HG03108 (cell line): ENCODE data around the gene ST3GAL5.
"Not testable (repeated sequence)": the region's sequence is repeated elsewhere in the genome, so short reads cannot be mapped to it uniquely, and the experiment has no call there.

Experiments used
- ATAC-seq: cut with Tn5 transposase; IDR thresholded peaks from one replicate; pipeline ENCODE4 v1.9.1; 2021; ENCODE audit warnings: moderate library complexity; ENCODE audit not compliant: unreplicated experiment

The ST3GAL5 gene

DNA sequence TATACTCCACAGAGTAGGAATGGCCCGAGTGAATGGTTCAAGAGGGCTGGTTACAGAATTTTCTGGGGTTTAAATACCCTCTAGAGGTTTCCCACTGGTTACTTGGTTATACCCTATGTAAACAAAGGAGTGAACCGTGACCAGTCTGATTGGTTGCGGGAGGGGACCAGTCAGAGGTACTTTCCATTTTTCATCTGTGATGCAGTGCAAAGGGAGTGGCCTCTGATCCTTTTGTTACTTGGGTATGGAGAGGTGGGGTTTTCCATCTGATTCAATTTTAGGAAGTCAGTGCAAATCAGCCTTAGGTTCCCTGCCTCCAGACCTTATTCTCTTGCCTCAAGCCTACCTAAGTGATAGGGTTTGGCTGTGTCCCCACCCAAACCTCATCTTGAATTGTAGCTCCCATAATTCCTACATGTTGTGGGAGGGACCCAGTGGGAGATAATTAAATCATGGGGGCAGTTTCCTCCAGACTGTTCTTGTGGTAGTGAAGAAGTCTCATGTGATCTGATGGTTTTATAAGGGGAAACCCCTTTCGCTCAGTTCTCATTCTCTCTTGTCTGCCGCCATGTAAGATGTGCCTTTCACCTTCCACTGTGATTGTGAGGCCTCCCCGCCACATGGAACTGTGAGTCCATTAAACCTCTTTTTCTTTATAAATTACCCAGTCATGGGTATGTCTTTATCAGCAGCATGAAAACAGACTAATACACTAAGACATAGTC is 5.9 kb upstream of the ST3GAL5 start:
- not testable (repeated sequence) for ATAC-seq

DNA sequence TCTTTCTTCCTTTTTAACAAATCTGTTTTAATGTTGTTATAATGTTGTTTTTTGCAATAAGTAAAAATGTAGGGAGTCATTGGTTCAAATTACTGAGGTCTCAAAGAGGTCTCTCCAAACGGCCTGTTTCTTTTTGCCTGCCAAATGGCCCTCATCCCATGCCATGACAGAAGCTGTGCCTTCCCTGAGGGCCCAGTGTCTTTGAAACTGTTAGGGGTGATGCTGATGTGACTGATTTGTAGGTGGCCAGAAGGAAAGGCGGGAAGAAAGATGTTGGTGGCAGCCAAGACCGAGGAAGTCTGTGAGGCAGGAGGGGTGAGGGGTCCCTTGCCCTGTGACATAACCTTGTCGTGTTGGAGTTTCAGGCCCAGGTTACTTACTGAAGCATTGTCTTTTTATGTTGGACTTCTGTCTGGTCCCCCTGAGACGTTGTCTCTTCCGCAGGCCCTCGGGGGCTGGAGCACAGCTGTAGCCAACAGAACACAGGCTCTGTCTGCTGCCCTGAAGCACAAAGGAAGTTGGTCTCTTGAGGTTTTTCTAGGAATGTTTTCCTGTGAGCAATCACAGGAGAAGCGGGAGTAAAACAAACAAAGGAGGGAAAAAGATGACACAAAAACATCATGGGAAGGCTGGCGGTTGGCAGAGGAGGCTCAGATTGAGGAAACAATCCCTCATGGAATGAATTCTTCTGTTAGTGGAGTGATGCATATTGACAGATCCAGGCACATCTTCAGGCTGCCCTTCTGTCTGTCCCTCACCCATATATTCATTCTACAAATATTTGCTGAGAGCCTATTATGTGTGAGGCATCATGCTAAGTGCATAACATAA is 4.9 kb upstream of the ST3GAL5 start:
- ATAC-seq = no peak

DNA sequence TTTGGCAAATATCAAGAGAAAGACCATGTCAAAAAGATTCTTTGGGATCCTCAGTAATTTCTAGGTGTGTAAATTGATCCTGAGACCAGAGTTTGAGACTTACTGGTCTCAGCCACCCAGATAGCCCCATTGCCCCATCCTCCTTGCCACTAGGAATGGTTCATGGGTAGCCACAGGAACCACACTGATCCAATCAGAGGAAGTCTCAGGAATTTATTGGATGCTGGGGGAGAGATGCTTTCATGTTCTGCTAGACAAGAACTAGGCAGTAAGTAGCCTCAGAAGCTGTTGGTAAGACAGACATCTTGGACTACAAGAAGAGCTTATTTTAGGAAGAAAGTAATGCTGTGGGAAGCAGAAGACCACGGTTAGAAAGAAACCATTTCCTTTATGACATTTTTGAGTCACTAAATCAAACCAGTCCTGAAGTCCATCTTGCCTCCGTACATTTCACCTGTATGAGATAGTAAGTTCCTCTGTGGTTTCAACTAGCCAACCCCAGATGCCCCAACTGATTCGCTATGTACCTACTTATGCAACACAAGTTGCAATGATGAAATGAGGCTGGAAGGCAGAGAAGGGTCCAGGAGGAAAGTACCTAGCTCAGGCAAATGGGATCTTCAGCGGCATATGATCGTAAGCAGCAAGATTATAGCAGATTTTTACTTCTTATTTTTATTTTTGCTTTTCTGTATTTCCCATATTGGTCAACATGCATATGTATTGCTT is 3.6 kb upstream of the ST3GAL5 start:
- no peak for ATAC-seq

DNA sequence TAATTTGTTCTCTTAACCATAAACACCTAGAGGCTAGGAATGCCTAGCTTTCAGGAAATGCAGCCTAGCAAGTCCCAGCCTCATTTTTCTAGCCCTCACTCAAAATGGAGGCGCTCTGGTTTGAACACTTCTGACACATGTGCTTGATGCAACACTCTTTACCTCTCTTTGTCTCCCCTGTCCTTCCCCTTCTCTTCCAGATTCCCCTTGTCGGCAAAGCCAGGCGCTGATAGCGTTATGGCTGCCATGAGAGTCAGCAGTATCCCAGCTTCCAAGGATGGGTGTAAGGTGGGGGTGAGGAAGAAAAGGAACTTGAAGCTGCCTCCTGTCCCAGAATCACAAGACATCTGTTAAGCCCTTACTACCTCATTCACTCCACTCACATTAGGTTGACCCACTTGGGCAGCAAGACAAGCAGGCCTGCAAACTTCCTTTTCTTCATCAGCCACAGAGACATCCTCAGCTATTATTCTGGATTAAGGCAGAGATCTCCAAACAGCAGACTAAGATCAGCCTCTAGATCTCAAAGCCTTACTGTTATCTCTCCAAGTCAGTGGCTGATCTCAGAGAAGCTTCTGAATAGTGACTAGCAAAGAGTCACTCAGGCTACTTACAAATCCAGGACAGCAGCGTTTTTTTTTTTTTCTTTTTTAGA is 1.9 kb upstream of the ST3GAL5 start:
- no peak for ATAC-seq

DNA sequence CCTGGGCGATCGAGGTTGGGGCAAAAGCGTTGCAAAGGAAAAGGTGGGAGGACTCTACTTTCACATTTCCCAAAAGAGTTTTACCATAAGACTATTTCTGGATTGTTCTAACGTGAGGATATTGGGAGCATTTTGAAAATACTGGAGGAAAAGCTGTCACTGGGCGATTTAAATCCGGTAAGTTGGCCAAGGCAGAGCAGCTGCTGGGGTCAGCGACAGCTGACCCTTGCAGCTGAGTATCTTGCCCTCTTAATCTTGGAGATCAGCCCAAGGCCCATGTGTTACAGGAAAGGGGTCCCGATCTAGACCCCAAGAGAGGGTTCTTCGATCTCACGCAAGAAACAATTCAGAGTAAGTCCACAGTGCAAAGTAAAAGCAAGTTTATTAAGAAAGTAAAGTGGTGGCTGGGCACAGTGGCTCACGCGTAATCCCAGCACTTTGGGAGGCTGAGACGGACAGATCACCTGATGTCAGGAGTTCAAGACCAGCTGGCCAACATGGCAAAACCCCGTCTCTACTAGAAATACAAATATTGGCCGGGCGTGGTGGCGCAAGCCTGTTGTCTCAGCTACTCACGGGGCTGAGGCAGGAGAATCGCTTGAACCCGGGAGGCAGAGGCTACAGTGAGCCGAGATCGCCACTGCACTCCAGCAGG is 964 bp upstream of the ST3GAL5 start:
- no peak for ATAC-seq

DNA sequence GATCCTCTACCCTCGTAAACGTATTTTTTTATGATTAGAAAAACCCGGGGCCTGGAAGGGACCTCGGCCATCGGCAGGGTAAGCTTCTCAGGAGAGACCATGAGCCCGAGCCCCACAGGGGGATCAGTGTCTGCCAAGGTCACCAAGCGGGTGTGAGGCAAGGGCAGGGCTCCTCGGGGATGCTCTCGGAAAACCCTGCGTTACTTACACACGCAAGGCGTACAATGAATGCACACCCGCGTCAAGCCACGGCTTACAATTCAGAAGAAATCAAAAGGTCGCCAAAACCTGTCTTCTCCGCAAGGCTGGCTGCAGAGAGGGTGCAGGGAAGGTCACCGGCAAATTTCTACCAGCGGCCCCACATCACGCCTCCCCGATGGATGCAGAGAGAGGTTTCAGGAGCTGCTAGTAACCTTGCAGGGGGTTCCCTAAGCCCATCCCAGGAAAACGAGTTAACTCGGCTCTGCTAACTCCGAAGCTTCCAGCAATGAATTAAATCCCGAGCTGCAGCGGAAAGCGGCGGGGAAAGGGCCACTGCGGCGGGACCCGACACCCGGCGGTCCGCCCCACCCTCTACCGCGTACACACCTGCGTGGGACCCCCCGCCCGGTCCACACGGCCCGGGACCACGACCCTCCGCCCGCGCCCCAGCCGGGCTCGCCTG is 638 bp downstream of the ST3GAL5 start:
- no peak for ATAC-seq

DNA sequence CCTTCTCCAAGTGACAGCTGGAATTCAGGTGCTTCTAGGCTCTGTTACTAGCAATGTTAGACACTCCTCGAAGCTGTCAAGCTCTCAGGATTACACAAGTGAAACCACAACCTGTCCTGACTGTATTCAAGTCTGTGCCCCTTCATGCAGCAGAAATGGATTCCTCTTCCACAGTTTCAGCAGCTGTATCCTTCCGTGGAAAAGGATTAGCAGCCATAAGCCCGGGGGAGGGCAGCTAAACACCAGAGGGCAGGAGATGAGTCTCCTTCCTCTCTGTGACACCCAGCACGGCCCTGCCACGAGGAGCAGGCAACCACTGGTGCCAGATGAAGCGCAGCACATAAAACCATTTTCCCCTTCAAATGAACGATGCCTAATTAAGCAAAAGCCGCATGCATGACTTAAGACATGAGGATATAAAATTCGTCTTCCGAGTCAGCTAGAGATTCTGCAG is 1.2 kb downstream of the ST3GAL5 start:
- ATAC-seq = no peak

DNA sequence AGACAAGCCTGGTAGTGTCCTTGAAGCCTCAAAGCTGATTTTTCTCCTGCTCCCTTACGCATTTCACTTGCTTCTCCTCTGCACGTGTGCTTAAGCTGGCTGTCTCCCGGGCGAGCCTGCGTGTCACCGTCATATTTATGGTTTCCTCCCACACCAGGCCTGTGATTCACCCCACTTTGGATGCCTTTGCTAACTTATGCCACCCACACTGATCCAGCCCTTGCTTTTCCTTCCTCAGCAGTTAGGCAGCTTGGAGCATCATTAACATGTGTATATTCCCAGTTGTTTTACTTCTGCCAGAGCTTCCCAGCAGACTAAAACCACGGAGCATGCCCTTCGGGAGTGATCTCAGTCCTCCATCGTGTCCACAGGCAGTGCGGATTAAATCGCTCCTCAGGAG is 2.2 kb downstream of the ST3GAL5 start:
- ATAC-seq = no peak

DNA sequence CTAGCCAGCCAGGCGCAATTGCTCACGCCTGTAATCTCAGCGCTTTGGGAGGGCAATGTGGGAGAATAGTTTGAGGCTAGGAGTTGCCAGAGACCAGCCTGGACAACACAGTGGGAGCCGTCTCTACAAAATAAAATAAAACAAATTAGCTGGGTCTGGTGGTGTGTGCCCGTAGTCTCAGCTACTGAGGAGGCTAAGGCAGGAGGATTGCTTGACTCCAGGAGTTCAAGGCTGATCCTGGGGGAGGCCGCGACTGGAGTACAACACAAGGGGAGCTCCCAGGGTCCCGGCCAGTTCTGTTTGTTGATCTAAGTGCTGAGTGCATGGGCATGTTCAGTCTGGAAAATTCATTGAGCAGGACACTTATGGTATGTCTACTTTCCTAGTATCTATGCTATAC is 2.6 kb downstream of the ST3GAL5 start:
- no peak for ATAC-seq

DNA sequence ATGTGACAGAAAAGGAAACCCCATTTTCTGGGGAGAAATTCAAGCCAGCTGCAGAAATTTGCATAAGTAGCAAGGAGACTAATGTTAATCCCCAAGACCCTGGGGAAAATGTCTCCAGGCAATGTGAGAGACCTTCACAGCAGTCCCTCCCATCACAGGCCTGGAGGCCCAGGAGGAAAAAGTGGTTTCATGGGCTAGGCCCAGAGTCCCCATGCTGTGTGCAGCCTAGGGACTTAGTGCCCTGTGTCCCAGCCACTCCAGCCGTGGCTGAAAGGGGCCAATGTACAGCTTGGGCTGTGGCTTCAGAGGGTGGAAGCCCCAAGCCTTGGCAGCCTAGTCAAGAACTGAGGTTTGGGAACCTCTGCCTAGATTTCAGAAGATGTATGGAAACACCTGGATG is 7.0 kb downstream of the ST3GAL5 start:
- ATAC-seq = not testable (repeated sequence)

DNA sequence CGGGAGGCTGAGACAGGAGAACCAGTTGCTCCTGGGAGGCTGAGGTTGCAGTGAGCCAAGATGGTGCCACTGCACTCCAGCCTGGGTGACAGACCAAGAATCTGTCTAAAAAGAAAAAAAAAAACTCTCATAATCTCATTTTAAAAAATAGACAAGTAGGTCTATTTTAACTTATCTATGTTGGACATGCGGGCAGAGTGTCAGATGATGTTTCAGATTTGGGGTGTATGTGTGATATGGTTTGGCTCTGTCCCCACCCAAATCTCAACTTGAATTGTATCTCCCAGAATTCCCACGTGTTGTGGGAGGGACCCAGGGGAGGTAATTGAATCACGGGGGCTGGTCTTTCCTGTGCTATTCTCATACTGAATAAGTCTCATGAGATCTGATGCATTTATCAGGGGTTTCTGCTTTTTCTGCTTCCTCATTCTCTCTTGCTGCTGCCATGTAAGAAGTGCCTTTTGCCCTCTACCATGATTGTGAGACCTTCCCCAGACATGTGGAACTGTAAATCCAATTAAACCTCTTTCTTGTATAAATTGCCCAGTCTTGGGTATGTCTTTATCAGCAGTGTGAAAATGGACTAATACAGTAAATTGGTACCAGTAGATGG is 8.0 kb downstream of the ST3GAL5 start:
- not testable (repeated sequence) for ATAC-seq

DNA sequence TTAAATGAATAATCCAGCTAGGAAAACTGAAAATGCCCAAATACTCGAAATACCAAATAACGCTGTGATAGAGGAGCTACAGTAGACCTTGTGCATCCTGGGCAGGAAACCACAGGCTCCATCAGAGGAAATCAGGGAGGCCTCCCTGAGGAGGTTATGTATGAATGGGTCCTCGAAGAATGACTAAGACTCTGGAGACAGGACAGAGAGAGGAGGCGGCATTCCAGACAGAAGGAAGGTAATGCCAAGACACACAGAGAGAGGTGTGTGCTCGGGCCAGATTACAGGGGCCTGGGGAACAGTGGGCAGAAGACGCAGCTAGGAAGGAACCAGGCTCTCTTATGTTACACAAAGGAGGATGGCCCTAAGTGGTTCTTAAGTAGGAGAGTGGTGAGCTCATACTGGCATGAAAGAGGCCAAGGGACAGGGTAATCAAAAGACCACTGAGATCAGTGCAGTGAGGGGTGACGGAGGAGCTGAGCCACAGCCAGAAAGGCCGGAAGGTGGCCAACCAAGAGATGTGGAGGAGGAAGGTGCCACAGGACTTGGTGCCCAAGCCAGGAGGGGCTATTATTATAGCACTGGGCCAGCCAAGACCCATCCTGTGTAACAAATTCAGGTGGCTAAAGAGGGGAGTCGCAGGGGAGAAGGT is 9.9 kb downstream of the ST3GAL5 start:
- ATAC-seq = no peak

DNA sequence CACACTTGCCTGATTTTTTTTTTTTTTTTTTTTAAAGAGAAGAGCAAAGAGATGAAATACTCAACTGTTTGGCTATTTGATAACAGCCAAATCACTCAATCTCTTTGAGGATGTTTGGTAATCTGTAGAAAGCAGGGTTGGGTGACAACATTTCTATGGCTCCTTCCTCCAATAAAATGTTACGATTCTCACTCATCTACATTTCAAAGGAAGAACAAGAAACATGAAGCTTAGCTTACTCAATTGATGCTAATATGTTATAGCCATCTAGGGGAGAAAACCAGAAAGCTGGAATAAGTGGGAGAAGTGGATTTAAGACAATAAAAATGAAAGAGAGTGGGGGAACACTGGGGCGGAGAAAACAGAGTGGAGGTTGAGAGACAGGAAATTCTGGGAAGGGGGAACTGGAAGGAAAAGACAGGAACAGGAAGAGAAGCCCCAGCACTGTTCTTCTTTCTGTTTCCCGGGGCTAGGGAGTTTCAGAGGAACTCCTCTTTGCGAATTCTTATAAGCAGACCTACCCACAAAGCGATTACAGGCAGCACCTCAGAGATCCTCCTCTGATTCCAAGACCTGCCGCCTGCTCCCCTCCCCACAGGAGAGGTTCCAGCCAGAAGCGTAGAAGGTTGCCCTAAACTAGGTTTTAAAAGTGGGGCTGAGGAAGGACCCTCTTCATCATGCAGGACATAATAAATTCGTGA is 13.3 kb downstream of the ST3GAL5 start:
- ATAC-seq = no peak

DNA sequence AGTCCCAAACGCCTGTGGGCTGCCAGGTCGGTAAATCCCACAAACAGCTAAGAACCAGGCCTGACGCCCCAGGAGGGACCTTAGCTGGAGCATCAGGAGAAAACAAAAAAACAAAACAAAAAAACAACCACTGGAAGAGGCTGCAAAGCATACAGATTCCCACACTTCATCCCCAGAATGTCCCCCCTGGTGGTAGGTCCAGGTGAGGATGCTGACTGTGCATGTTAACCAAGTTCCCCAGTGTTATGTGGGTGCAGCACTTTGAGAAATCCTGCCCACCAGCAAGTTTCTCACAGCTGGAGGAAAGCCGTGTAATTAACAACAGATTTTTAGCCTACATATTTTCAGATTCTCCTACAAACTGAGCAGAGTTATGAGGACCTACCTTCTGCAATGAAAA is 15.1 kb downstream of the ST3GAL5 start:
- no peak for ATAC-seq

DNA sequence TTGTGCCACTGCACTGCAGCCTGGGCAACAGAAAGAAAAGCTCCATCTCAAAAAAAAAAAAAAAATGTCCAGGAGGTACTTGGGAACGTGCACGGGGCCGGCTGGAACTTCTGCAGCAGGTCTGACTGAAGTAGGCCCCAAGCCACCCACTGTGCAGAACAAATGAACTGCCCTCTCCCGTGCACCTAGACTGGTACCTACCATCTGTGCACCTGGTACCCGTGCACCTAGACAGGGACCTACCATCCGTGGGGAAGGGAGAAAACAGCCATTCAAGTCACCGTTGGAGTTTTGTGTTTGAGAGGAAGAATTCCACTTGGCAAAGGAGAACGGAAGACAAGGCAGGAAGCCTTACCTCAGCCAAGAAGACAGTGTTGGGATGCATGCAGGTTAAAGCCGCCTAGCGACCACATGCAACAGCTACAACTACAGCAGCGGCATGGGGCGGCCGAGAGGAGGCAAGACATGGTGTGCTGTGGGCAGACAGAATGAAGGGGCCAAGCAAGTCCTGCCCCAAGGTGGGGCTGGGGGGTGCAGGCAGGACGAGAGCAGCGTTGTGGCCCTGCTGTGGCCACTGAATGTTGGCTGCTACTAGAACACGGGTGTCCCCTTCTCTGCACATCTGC is 16.1 kb downstream of the ST3GAL5 start:
- ATAC-seq = no peak

DNA sequence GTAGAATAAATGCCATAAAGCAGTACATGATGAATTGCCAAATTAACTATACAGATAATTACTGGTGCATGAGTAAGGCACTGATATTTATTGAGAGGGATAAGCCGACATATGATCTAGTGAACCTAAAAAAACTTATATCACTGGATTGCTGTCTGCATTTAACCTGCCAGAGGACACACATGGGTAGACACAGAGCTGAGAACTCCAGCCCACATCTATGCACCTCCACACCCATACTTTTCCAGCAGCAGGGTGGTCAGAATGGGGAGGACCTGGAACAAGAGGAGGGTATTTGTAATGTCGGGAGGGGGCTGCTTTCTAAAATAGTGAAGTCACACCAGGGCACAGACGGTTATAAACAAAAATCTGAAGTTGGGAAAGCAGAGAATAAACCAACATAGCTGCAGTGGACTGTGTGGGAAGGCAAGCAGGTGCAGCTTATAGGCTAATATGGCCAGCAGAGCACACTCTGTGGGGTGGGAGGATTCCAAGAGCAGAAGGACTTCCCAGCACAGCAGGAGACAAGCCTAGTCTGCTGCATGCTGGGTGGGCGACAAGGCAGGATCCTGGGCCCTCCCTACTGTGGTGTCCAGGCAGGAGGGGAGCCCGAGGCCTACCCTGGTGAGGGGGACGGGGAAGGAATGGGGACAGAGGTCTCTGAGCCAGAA is 17.2 kb downstream of the ST3GAL5 start:
- ATAC-seq = no peak

DNA sequence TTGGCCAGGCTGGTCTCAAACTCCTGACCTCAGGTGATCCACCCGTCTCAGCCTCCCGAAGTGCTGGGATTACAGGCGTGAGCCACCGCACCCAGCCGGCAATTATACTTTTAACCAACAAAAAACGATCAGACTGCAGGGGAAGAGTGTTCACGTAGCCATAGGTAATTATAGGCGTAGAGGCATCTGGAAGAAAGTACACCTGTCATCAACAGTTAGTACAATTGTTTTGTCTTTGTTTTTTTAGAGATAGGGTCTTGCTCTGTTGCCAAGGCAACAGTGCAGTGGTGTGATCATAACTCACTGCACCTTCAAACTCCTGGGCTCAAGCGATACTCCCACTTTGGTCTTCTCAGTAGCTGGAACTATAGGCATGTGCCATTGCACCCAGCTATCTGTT is 20.0 kb downstream of the ST3GAL5 start:
- ATAC-seq = no peak
